RWPE2 (cell line): ENCODE results near the gene SHROOM3.

Experiments used
- ATAC-seq: fragments of 200-7000 bp; cut with Tn5 transposase; 3 replicates; pipeline ENCODE4 v1.9.1; 2021; ENCODE audit warnings: low read depth
- DNase-seq: peaks from one replicate; pipeline ENCODE4 v3.0.0-alpha.2; 2020; ENCODE audit warnings: low spot score
- H3K27ac ChIP-seq: fragments of 450-650 bp; 2 replicates; pipeline ENCODE4 v1.5.1; 2017; ENCODE audit warnings: mild to moderate bottlenecking; ENCODE audit not compliant: poor library complexity, severe bottlenecking
- H3K27me3 ChIP-seq: fragments of 250-450 bp; sonication (Bioruptor Pico); 2 replicates; pipeline ENCODE4 v1.5.1; 2021; ENCODE audit warnings: mild to moderate bottlenecking, moderate library complexity; ENCODE audit not compliant: insufficient read depth, poor library complexity, severe bottlenecking
- H3K36me3 ChIP-seq: fragments of 250-450 bp; sonication (Bioruptor Pico); 2 replicates; pipeline ENCODE4 v1.5.1; 2020; ENCODE audit warnings: low read depth, mild to moderate bottlenecking, moderate library complexity
- H3K4me1 ChIP-seq: fragments of 250-450 bp; sonication (Bioruptor Pico); 2 replicates; pipeline ENCODE4 v1.5.1; 2021; ENCODE audit warnings: mild to moderate bottlenecking, moderate library complexity; ENCODE audit not compliant: insufficient read depth, poor library complexity, severe bottlenecking
- H3K4me3 ChIP-seq: fragments of 250-450 bp; sonication (Bioruptor Pico); 2 replicates; pipeline ENCODE4 v1.5.1; 2021; ENCODE audit warnings: mild to moderate bottlenecking, moderate library complexity; ENCODE audit not compliant: severe bottlenecking
- H3K9me3 ChIP-seq: fragments of 250-450 bp; sonication (Bioruptor Pico); 2 replicates; pipeline ENCODE4 v1.5.1; 2021; ENCODE audit warnings: mild to moderate bottlenecking, moderate library complexity; ENCODE audit not compliant: severe bottlenecking
- CTCF ChIP-seq: fragments of 450-650 bp; IDR thresholded peaks from one replicate; pipeline ENCODE4 v1.5.1; 2017; ENCODE audit warnings: mild to moderate bottlenecking, moderate library complexity; ENCODE audit not compliant: poor library complexity, severe bottlenecking

Gene SHROOM3

DNA sequence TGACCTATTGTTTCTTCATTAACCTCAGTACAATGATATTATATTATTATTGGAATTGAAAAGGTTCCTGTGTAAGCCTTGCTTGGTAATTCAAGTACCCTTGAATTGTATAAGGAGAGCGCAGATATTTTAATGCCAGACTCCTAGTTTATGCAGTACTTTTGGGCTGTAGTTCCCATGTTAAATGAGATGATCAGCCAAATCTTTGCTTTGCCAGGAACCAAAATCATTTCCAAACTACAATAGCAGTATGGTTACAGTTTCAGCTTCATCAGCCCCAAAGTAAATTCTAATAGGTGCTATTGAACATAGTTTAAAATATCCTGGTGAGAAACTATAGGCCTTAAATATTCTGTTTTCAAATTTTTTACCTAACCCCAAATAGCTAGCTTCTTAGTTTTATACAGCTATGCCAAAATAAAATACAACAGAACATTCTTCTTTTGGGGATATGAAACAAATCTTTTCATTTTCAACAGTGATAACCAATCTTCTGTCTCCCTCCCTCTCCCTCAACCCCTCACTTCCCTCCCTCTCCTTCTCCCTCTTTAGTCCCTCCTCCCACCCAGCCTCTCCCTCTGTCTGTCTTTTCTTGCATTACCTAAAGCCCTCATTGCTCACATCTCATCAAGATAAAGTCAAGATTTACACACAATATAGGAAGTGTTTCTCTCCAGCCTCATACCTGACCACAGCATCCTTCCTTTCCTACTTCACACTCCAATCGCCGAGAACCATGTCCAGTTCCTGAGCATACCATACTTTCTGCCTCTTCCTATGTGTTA is 190.1 kb downstream of the SHROOM3 start:
- ATAC-seq (no peak), DNase-seq (no peak)
- peak overlapping the region; percentile 3 for H3K27ac ChIP-seq

GRCh38 chr4:76626686-76627465 is 191.8 kb downstream of the SHROOM3 start:
- peaks cover 27% of the 10 kb centered on the region for H3K4me1 ChIP-seq
- peak; percentile 39 for TF ChIP-seq CTCF
- H3K27me3 ChIP-seq: no peaks in the 10 kb centered on the region
- no peak overlapping the region for H3K4me3 ChIP-seq
- no peak for DNase-seq
- H3K9me3 ChIP-seq: no peaks in the 10 kb centered on the region
- H3K36me3 ChIP-seq: no peaks in the 10 kb centered on the region
- no peak for ATAC-seq
- no peak overlapping the region for H3K27ac ChIP-seq

More for the DNA sequence above, 190.1 kb downstream of the SHROOM3 start:
- no peaks in the 10 kb centered on the region for H3K27me3 ChIP-seq
- no peak for TF ChIP-seq CTCF
- peaks cover 27% of the 10 kb centered on the region for H3K4me1 ChIP-seq
- H3K36me3 ChIP-seq: no peaks in the 10 kb centered on the region
- H3K4me3 ChIP-seq: no peak overlapping the region
- H3K9me3 ChIP-seq: no peaks in the 10 kb centered on the region

- Histone ChIP-seq H3K27ac (no peak overlapping the region), H3K9me3 (no peaks in the 10 kb centered on the region), H3K27me3 (no peaks in the 10 kb centered on the region), H3K4me3 (no peak overlapping the region), H3K36me3 (no peaks in the 10 kb centered on the region), H3K4me1 (peaks cover 15% of the 10 kb centered on the region)
- ATAC-seq (no peak), DNase-seq (no peak)
- no peak for TF ChIP-seq CTCF
These were observed 193.2 kb downstream of the SHROOM3 start for GRCh38 chr4:76628251-76628650.

DNA sequence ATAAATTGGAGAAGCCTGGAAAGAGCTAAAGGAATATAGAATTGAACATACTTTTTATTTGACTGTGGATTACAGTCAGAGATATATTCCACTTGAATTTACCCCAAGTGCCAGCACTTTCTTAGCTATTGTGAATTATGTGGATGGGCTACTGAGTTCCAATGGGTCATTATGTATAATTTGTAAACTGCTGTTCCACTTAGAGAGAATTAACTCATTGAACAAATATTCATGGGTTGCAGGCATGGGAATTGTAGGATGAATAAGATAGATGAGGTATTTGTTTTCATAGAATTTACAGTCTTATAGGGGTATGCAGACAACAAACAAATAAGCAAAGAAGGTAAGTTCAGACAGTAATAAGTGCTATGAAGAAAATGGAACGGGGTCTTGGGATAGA is 195.7 kb downstream of the SHROOM3 start:
- Histone ChIP-seq H3K27me3 (no peaks in the 10 kb centered on the region), H3K4me3 (no peak overlapping the region), H3K27ac (no peak overlapping the region), H3K36me3 (no peaks in the 10 kb centered on the region), H3K4me1 (peaks cover 13% of the 10 kb centered on the region), H3K9me3 (no peaks in the 10 kb centered on the region)
- no peak for DNase-seq
- no peak for ATAC-seq
- no peak for TF ChIP-seq CTCF

DNA sequence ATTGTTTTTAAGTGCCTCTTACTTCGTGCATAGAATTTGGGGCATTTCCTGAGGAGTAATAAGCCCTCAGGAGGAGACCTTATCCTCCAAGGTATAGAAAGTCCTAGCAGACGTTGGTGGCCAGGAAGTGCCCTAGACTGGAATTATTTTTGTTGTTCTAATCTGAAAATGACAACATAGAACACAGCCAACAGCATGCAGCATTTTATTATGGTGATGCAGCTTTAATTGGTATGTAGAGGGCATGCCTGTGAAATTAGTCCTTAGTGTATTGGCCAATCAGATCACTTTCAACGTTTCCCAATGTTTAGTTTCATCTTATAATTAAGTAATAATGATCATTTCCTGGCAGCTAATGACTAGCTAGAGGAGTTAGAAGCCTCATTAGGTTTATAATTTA is 199.2 kb downstream of the SHROOM3 start:
- Histone ChIP-seq H3K27me3 (no peaks in the 10 kb centered on the region), H3K4me3 (no peak overlapping the region), H3K36me3 (no peaks in the 10 kb centered on the region), H3K4me1 (peaks cover 38% of the 10 kb centered on the region), H3K9me3 (no peaks in the 10 kb centered on the region), H3K27ac (peak overlapping the region; percentile 86)
- DNase-seq (no peak), ATAC-seq (peak; percentile 86)
- TF ChIP-seq CTCF: no peak
